ENCODE data around the gene NKX1-1.

DNA sequence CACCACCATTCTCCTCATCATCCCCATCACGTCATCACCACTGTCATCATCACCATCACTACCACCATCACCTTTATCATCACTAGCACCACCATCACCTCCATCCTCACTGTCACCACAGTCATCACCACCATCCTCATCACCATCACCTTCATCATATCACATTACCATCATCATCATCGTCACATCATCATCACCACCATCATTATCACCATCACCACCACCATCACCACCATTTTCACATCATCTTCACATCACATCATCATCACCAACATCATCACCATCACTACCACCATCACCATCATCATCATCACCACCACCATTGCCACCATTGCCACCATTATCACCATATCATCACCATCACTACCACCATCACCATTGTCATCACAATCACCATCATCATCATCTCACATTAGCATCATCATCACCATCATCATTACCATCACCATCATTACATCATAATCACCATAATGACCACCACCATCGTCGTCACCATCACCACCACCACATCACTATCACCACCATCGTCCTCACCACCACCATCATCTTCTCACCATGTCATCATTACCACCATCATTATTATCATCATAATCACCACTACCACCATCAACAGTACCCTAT lies 46.3 kb upstream of the NKX1-1 start:
- TF ChIP-seq SAP30 (IDR thresholded peaks at IDR 0.05; ENCODE audit: insufficient read depth, insufficient replicate concordance, low read length) (no peak), SP1 (IDR thresholded peaks at IDR 0.05; ENCODE audit: low read depth, low read length) (no peak), POLR2AphosphoS5 (IDR thresholded peaks at IDR 0.05; ENCODE audit: low read depth, low read length) (no peak), JUN (IDR thresholded peaks at IDR 0.05; ENCODE audit: low read depth, low read length) (no peak)
- TF ChIP-seq, protein P1, sequence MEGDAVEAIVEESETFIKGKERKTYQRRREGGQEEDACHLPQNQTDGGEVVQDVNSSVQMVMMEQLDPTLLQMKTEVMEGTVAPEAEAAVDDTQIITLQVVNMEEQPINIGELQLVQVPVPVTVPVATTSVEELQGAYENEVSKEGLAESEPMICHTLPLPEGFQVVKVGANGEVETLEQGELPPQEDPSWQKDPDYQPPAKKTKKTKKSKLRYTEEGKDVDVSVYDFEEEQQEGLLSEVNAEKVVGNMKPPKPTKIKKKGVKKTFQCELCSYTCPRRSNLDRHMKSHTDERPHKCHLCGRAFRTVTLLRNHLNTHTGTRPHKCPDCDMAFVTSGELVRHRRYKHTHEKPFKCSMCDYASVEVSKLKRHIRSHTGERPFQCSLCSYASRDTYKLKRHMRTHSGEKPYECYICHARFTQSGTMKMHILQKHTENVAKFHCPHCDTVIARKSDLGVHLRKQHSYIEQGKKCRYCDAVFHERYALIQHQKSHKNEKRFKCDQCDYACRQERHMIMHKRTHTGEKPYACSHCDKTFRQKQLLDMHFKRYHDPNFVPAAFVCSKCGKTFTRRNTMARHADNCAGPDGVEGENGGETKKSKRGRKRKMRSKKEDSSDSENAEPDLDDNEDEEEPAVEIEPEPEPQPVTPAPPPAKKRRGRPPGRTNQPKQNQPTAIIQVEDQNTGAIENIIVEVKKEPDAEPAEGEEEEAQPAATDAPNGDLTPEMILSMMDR (IDR thresholded peaks at IDR 0.05; ENCODE audit: control extremely low read depth in 1 of 3, insufficient read depth in 1 of 3, low read depth in 1 of 3, low read length in 3 of 3): no peak

Measured in H1 (cell line).